SU-DHL-6 (cell line): Measurements from ENCODE around the gene ARHGAP28.

Experiments
- EZH2phosphoT487 ChIP-seq: fragments of 200-600 bp; sonication (generic), shearing (Covaris generic); conservative IDR thresholded peaks from 2 replicates; pipeline ENCODE4 v1.6.1; 2018; ENCODE audit warnings: mild to moderate bottlenecking, antibody characterized with exemption, low read length, moderate library complexity, mixed read lengths
- TF ChIP-seq, protein P1 (sequence below): fragments of 200-600 bp; sonication (generic); IDR thresholded peaks from one replicate; pipeline ENCODE4 v1.5.1; 2017; ENCODE audit warnings: antibody characterized with exemption, mild to moderate bottlenecking, low read length, moderate library complexity; ENCODE audit not compliant: insufficient read depth, poor library complexity, severe bottlenecking

DNA sequence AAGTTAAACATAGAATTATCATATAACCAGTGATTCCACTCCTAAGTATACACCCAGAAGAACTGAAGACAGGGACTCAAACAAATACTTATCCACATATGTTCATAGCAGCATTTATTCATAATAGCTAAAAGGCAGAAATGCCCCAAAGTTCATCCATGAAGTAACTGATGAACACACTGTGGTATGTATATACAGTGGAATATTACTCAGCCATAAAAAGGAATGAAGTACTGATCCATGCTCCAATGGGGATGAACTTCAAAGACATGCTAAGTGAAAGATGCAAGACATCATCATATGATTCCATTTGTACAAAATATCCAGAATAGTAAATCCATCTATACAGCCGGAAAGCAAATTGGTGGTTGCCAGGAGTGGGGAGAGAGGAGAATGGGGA, 230.6 kb downstream of the ARHGAP28 start:
- no peak for TF ChIP-seq EZH2phosphoT487
- TF ChIP-seq, protein P1, sequence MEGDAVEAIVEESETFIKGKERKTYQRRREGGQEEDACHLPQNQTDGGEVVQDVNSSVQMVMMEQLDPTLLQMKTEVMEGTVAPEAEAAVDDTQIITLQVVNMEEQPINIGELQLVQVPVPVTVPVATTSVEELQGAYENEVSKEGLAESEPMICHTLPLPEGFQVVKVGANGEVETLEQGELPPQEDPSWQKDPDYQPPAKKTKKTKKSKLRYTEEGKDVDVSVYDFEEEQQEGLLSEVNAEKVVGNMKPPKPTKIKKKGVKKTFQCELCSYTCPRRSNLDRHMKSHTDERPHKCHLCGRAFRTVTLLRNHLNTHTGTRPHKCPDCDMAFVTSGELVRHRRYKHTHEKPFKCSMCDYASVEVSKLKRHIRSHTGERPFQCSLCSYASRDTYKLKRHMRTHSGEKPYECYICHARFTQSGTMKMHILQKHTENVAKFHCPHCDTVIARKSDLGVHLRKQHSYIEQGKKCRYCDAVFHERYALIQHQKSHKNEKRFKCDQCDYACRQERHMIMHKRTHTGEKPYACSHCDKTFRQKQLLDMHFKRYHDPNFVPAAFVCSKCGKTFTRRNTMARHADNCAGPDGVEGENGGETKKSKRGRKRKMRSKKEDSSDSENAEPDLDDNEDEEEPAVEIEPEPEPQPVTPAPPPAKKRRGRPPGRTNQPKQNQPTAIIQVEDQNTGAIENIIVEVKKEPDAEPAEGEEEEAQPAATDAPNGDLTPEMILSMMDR, result no peak
